K562 (cell line): ENCODE results near the gene ATG10. TPM values are rescaled to one million over a fixed set of nuclear protein-coding genes. Genes with fewer than 3 reads are reported as not detected.

Experiments
- ATAC-seq: fragments of 200-7000 bp; cut with Tn5 transposase; 3 replicates; pipeline ENCODE4 v1.9.1; 2020; ENCODE audit warnings: moderate library complexity
- BruUV-seq: library from RNA; stranded (reverse); fragments of 400-500 nt; replicated peaks from 2 replicates; lab custom pipeline; 2021; lab: Mats Ljungman, UMichigan
- CTCF ChIA-PET: fragments of 300-600 bp; formaldehyde crosslinking; extraction: SDS; loops from one replicate; lab custom pipeline; 2021; ENCODE audit warnings: low intra/inter-chr PET ratio; lab: Yijun Ruan, JAX
- POLR2A ChIA-PET: fragments of 300-600, 350-650 bp; sonication (Branson Sonifier 250); formaldehyde crosslinking; extraction: SDS; loops from one replicate; lab custom pipeline; 2021; ENCODE audit warnings: antibody characterized with exemption, inconsistent platforms; lab: Yijun Ruan, JAX
- DNase-seq, 4 experiments: peaks; one replicate each; pipeline versions ENCODE4 v3.0.0 to v3.0.0-alpha.2; 2011 to 2018; ENCODE audit warnings: low spot score in 3 of 4, mixed read lengths in 3 of 4; ENCODE audit errors: extremely low read depth in 1 of 4
- FAIRE-seq: peaks from 2 replicates; lab custom pipeline; 2011; peaks lifted over from hg19 to GRCh38; lab: Jason Lieb, UNC
- H2AFZ ChIP-seq: 2 replicates; pipeline ENCODE4 v1.6.0; 2011; ENCODE audit warnings: low read depth, low read length, control low read depth, inconsistent platforms
- H3K27ac ChIP-seq: fragments of 200-600 bp; 3 replicates; pipeline ENCODE4 v1.8.0; 2011; ENCODE audit warnings: low read depth, mild to moderate bottlenecking, control low read depth, inconsistent platforms, low read length, moderate library complexity, mixed read lengths; ENCODE audit errors: extremely low read depth
- H3K27me3 ChIP-seq, 2 experiments: fragments of 300-600 bp in 1 of 2; 2 replicates in 1 of 2; 3 replicates in 1 of 2; pipeline versions ENCODE4 v1.6.0 to v1.8.0; 2011; ENCODE audit warnings: inconsistent platforms in 2 of 2, low read length in 2 of 2, mild to moderate bottlenecking in 1 of 2, mixed read lengths in 1 of 2, moderate library complexity in 1 of 2; ENCODE audit not compliant: control insufficient read depth in 2 of 2, insufficient read depth in 2 of 2
- H3K36me3 ChIP-seq: fragments of 300-600 bp; 3 replicates; pipeline ENCODE4 v1.8.0; 2011; ENCODE audit warnings: mild to moderate bottlenecking, low read length, inconsistent platforms; ENCODE audit not compliant: control insufficient read depth, insufficient read depth
- H3K4me1 ChIP-seq, 2 experiments: fragments of 200-600 bp in 1 of 2; replicated peaks in 1 of 2; 2 replicates in 1 of 2; 3 replicates in 1 of 2; pipeline versions ENCODE4 v1.5.1 to v1.8.0; 2011; ENCODE audit warnings: inconsistent platforms in 2 of 2, low read length in 2 of 2, mild to moderate bottlenecking in 1 of 2, mixed read lengths in 1 of 2, moderate library complexity in 1 of 2; ENCODE audit not compliant: control insufficient read depth in 2 of 2, insufficient read depth in 2 of 2
- H3K4me2 ChIP-seq: 2 replicates; pipeline ENCODE4 v1.6.1; 2011; ENCODE audit warnings: low read length, control low read depth, inconsistent platforms, mixed read lengths; ENCODE audit not compliant: insufficient read depth
- H3K4me3 ChIP-seq: fragments of 200-600 bp; sonication (generic), shearing (Covaris generic); 2 replicates; pipeline ENCODE4 v1.5.1; 2016; ENCODE audit warnings: control low read depth, inconsistent platforms
- H3K79me2 ChIP-seq: fragments of 200-600 bp; 3 replicates; pipeline ENCODE4 v1.8.0; 2011; ENCODE audit warnings: low read length, inconsistent platforms; ENCODE audit not compliant: control insufficient read depth, insufficient read depth
- H3K9ac ChIP-seq, 2 experiments: 2 replicates each; pipeline versions ENCODE4 v1.6.0 to v1.6.1; 2011; ENCODE audit warnings: low read depth in 2 of 2, low read length in 2 of 2, control low read depth in 1 of 2, inconsistent platforms in 1 of 2, mild to moderate bottlenecking in 1 of 2, mixed read lengths in 1 of 2; ENCODE audit not compliant: insufficient read depth in 1 of 2
- H3K9me1 ChIP-seq: one replicate; pipeline ENCODE4 v1.6.0; 2011; ENCODE audit warnings: inconsistent platforms, mild to moderate bottlenecking, low read length, moderate library complexity; ENCODE audit not compliant: control insufficient read depth, insufficient read depth
- H3K9me3 ChIP-seq: replicated peaks from 2 replicates; pipeline ENCODE4 v1.5.1; 2011; ENCODE audit warnings: low read depth, low read length, inconsistent platforms; ENCODE audit not compliant: control insufficient read depth, insufficient read depth
- H4K20me1 ChIP-seq: replicated peaks from 2 replicates; pipeline ENCODE4 v1.6.1; 2011; ENCODE audit warnings: low read length, inconsistent platforms, mixed read lengths; ENCODE audit not compliant: control insufficient read depth, insufficient read depth
- CEBPB ChIP-seq: fragments of 450-650 bp; IDR thresholded peaks from 2 replicates; pipeline ENCODE4 v1.6.1; 2016; ENCODE audit warnings: missing genetic modification characterization, missing compliant biosample characterization
- SNIP1 ChIP-seq: fragments of 450-650 bp; IDR thresholded peaks from 2 replicates; pipeline ENCODE4 v1.7.1; 2017; ENCODE audit warnings: low read depth, mild to moderate bottlenecking
- ZKSCAN8 ChIP-seq: fragments of 200-800 bp; sonication (Bioruptor generic); IDR thresholded peaks from 2 replicates; pipeline ENCODE4 v1.6.1; 2016; ENCODE audit warnings: missing genetic modification characterization, missing compliant biosample characterization
- WGBS: fragments of 100-300 bp; shearing (Covaris generic); methylation state at CpG from one replicate; pipeline ENCODE4 v1.1.6; 2016; ENCODE audit warnings: low coverage, mixed read lengths; ENCODE audit not compliant: insufficient coverage; ENCODE audit errors: missing lambda C conversion rate; 5-methylcytosine and 5-hydroxymethylcytosine counted together
- in situ Hi-C: fragments of 300-500 bp; cut with MboI; formaldehyde crosslinking; loops from 4 replicates; pipeline ENCODE4 v1.15.0; 2018; ENCODE audit warnings: inconsistent platforms, mixed read lengths
- intact Hi-C: fragments of 100-400 bp; cut with micrococcal nuclease; formaldehyde crosslinking; loops from 2 replicates; pipeline ENCODE4 v1.14.2; 2022
- polyA plus RNA-seq, 8 experiments: library from polyadenylated mRNA; depleted of rRNA in 4 of 8; stranded (reverse) in 5 of 8; unstranded in 3 of 8; fragments of >200 nt; fragmentation: Nextera tagmentation in 2 of 8; fragmentation: Illumina TruSeq in 1 of 8; extraction: Ambion mirVana in 2 of 8; extraction: Trizol in 1 of 8; gene quantifications; 2 replicates each; pipeline versions ENCODE4 v1.2.1 to v1.2.3, GENCODE V29; 2011 to 2014; ENCODE audit warnings: inconsistent platforms in 1 of 8, missing spikeins in 1 of 8
- total RNA-seq, 7 experiments: library from RNA; depleted of rRNA in 6 of 7; stranded (reverse); fragments of >200 nt in 6 of 7; fragmentation: Illumina TruSeq in 2 of 7; extraction: Trizol in 2 of 7; gene quantifications; 2 replicates each; pipeline versions ENCODE4 v1.2.1 to v1.2.3, GENCODE V29; 2011 to 2021; ENCODE audit warnings: low replicate concordance in 1 of 7
- TF ChIP-seq, protein P1 (sequence below): fragments of 450-650 bp; IDR thresholded peaks from 2 replicates; pipeline ENCODE4 v1.6.1; 2018; ENCODE audit warnings: mild to moderate bottlenecking, low read depth; ENCODE audit not compliant: partially characterized antibody
- TF ChIP-seq, protein P2 (sequence below), 2 experiments: IDR thresholded peaks; 2 replicates each; pipeline ENCODE4 v1.6.1; 2012; ENCODE audit warnings: improper control_type of control experiment in 2 of 2, low read depth in 2 of 2, low read length in 2 of 2, borderline replicate concordance in 1 of 2
- TF ChIP-seq, protein P3 (sequence below): fragments of 250-450 bp; sonication (Bioruptor Pico); IDR thresholded peaks from 2 replicates; pipeline ENCODE4 v1.5.0; 2021
- TF ChIP-seq, protein P4 (sequence below), 2 experiments: fragments of 450-650 bp in 1 of 2; sonication (generic) in 1 of 2; formaldehyde crosslinking in 1 of 2; IDR thresholded peaks; 2 replicates each; pipeline versions ENCODE4 v1.7.1 to v1.9.0; 2016 to 2022; ENCODE audit warnings: inconsistent platforms in 1 of 2, mild to moderate bottlenecking in 1 of 2, missing genetic modification reagents in 1 of 2

Gene ATG10
- total and polyA plus RNA-seq, 9 of the 15 experiments (the other 6 are each of a cell fraction or from before 2014, with no cell fraction given), result 7.0 to 18.8 (median 14.6) TPM

DNA sequence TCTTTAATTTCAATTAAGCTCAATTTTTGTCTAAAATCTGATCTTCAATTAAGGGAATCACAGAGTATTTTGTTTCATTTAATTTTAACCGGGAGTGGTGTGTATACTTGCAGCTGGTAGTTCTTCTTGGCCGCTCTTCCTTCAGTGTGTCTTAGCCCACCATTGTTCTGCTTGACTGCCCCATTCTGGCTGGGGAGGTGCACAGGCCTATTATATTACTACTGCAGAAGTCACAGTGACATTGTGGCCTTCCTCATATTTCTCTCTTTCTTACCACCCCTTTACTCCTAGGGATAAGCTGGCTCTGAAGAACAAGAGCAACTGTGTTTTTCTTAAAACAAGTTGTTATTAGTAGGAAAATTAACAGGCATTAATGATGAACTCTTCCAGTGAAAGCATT is 123.7 kb downstream of the ATG10 start:
- FAIRE-seq, result no peak
- 34% methylated on average over 2 of the region's 2 CpGs for WGBS
- intact Hi-C loops, result no loop called here
- TF ChIP-seq, protein P1, sequence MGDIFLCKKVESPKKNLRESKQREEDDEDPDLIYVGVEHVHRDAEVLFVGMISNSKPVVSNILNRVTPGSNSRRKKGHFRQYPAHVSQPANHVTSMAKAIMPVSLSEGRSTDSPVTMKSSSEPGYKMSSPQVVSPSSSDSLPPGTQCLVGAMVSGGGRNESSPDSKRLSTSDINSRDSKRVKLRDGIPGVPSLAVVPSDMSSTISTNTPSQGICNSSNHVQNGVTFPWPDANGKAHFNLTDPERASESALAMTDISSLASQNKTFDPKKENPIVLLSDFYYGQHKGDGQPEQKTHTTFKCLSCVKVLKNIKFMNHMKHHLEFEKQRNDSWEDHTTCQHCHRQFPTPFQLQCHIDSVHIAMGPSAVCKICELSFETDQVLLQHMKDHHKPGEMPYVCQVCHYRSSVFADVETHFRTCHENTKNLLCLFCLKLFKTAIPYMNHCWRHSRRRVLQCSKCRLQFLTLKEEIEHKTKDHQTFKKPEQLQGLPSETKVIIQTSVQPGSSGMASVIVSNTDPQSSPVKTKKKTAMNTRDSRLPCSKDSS, result no peak
- TF ChIP-seq, protein P2, sequence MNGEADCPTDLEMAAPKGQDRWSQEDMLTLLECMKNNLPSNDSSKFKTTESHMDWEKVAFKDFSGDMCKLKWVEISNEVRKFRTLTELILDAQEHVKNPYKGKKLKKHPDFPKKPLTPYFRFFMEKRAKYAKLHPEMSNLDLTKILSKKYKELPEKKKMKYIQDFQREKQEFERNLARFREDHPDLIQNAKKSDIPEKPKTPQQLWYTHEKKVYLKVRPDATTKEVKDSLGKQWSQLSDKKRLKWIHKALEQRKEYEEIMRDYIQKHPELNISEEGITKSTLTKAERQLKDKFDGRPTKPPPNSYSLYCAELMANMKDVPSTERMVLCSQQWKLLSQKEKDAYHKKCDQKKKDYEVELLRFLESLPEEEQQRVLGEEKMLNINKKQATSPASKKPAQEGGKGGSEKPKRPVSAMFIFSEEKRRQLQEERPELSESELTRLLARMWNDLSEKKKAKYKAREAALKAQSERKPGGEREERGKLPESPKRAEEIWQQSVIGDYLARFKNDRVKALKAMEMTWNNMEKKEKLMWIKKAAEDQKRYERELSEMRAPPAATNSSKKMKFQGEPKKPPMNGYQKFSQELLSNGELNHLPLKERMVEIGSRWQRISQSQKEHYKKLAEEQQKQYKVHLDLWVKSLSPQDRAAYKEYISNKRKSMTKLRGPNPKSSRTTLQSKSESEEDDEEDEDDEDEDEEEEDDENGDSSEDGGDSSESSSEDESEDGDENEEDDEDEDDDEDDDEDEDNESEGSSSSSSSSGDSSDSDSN (IDR thresholded peaks at IDR 0.05; ENCODE audit: borderline replicate concordance in 1 of 2, low read depth in 2 of 2, low read length in 2 of 2), result no peak
- TF ChIP-seq CEBPB (tag) (no peak), SNIP1 (no peak), ZKSCAN8 (no peak)
- TF ChIP-seq, protein P3, sequence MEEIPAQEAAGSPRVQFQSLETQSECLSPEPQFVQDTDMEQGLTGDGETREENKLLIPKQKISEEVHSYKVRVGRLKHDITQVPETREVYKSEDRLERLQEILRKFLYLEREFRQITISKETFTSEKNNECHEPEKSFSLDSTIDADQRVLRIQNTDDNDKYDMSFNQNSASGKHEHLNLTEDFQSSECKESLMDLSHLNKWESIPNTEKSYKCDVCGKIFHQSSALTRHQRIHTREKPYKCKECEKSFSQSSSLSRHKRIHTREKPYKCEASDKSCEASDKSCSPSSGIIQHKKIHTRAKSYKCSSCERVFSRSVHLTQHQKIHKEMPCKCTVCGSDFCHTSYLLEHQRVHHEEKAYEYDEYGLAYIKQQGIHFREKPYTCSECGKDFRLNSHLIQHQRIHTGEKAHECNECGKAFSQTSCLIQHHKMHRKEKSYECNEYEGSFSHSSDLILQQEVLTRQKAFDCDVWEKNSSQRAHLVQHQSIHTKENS (CRISPR knock-in tag), result no peak
- TF ChIP-seq, protein P4, sequence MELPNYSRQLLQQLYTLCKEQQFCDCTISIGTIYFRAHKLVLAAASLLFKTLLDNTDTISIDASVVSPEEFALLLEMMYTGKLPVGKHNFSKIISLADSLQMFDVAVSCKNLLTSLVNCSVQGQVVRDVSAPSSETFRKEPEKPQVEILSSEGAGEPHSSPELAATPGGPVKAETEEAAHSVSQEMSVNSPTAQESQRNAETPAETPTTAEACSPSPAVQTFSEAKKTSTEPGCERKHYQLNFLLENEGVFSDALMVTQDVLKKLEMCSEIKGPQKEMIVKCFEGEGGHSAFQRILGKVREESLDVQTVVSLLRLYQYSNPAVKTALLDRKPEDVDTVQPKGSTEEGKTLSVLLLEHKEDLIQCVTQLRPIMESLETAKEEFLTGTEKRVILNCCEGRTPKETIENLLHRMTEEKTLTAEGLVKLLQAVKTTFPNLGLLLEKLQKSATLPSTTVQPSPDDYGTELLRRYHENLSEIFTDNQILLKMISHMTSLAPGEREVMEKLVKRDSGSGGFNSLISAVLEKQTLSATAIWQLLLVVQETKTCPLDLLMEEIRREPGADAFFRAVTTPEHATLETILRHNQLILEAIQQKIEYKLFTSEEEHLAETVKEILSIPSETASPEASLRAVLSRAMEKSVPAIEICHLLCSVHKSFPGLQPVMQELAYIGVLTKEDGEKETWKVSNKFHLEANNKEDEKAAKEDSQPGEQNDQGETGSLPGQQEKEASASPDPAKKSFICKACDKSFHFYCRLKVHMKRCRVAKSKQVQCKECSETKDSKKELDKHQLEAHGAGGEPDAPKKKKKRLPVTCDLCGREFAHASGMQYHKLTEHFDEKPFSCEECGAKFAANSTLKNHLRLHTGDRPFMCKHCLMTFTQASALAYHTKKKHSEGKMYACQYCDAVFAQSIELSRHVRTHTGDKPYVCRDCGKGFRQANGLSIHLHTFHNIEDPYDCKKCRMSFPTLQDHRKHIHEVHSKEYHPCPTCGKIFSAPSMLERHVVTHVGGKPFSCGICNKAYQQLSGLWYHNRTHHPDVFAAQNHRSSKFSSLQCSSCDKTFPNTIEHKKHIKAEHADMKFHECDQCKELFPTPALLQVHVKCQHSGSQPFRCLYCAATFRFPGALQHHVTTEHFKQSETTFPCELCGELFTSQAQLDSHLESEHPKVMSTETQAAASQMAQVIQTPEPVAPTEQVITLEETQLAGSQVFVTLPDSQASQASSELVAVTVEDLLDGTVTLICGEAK (IDR thresholded peaks at IDR 0.05), result no peak
- TF ChIP-seq, protein P4 (CRISPR knock-in tag; IDR thresholded peaks at IDR 0.05), result no peak

More for the DNA sequence above, 123.7 kb downstream of the ATG10 start:
- no peaks in the 10 kb centered on the region for H3K4me1 ChIP-seq
- no peak overlapping the region for H3K27ac ChIP-seq
- no peak overlapping the region for H3K4me2 ChIP-seq
- no peaks in the 10 kb centered on the region for H4K20me1 ChIP-seq
- no peaks in the 10 kb centered on the region for H3K27me3 ChIP-seq
- no peaks in the 10 kb centered on the region for H3K36me3 ChIP-seq
- no peak overlapping the region for H3K9ac ChIP-seq
- in situ Hi-C loops, result no loop called here
- ATAC-seq, result no peak
- DNase-seq, result no peak
- CTCF ChIA-PET, result no interaction called here
- BruUV-seq, result no TSS peak
- no peak overlapping the region for H2AFZ ChIP-seq
- POLR2A ChIA-PET, result interaction anchor here (0.6 to 1.7 kb wide), 5 partner anchors 9 to 130 kb away, joined by 3 to 6 read pairs (median 3); no protein-coding TSS in a partner anchor
- H3K9me3 ChIP-seq, result peaks cover 3% of the 10 kb centered on the region; the same call in 1 of the 2 replicates
- no peak overlapping the region for H3K4me3 ChIP-seq
- H3K9me1 ChIP-seq, result no peaks in the 10 kb centered on the region
- no peaks in the 10 kb centered on the region for H3K79me2 ChIP-seq
